ENCODE measurements around the gene FAM89A. TPM values are rescaled to one million over a fixed set of nuclear protein-coding genes. Genes with fewer than 3 reads are reported as not detected.
"Not testable (repeated sequence)": the region's sequence is repeated elsewhere in the genome, so short reads cannot be mapped to it uniquely, and the experiment has no call there.

Gene FAM89A
- total RNA-seq, 4 donors from 2014 or later, result 11.1 to 63.0 (median 23.5) TPM

DNA sequence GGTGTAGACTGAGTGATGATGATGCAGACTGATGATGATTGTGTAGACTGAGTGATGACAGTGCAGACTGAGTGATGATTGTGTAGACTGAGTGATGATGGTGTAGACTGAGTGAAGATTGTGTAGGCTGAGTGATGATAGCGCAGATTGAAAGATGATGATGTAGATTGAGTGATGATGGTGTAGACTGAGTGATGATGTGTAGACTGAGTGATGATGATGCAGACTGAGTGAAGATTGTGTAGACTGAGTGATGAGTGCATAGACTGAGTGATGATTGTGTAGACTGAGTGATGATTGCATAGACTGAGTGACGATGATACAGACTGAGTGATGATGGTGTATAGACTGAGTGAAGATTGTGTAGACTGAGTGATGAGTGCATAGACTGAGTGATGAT is 28.7 kb downstream of the FAM89A start:
- no peaks in the 10 kb centered on the region for H3K4me1 ChIP-seq
- WGBS, 2 donors, result 94 to 95% methylated on average over 2 of the region's 2 CpGs

GRCh38 chr1:231007535-231007934 is 32.5 kb downstream of the FAM89A start:
- not testable (repeated sequence) for H3K36me3 ChIP-seq; H3K27ac ChIP-seq; H3K4me1 ChIP-seq; H3K4me3 ChIP-seq; DNase-seq (ENCODE audit: low spot score in 2 of 2); H3K27me3 ChIP-seq
- 54 to 73% methylated on average over 1 of the region's 1 CpG for WGBS, 2 donors
- H3K9me3 ChIP-seq, result peaks cover 0 to 57% (median 2%) of the 10 kb centered on the region in 4 donors

More for the DNA sequence above, 28.7 kb downstream of the FAM89A start:
- TF ChIP-seq EP300 (IDR thresholded peaks at IDR 0.05), result no peak
- TF ChIP-seq, protein P1, sequence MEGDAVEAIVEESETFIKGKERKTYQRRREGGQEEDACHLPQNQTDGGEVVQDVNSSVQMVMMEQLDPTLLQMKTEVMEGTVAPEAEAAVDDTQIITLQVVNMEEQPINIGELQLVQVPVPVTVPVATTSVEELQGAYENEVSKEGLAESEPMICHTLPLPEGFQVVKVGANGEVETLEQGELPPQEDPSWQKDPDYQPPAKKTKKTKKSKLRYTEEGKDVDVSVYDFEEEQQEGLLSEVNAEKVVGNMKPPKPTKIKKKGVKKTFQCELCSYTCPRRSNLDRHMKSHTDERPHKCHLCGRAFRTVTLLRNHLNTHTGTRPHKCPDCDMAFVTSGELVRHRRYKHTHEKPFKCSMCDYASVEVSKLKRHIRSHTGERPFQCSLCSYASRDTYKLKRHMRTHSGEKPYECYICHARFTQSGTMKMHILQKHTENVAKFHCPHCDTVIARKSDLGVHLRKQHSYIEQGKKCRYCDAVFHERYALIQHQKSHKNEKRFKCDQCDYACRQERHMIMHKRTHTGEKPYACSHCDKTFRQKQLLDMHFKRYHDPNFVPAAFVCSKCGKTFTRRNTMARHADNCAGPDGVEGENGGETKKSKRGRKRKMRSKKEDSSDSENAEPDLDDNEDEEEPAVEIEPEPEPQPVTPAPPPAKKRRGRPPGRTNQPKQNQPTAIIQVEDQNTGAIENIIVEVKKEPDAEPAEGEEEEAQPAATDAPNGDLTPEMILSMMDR (IDR thresholded peaks at IDR 0.05), result no peak
- no peak for TF ChIP-seq POLR2A (IDR thresholded peaks at IDR 0.05)
- Histone ChIP-seq H3K9me3 (peaks cover 0 to 27% (median 2%) of the 10 kb centered on the region in 4 donors), H3K27me3 (no peaks in the 10 kb centered on the region), H3K4me3 (no peak overlapping the region), H3K36me3 (peaks cover 0 to 3% (median 0%) of the 10 kb centered on the region in 3 donors), H3K27ac (no peak overlapping the region)
- DNase-seq (ENCODE audit: low spot score in 2 of 2), result no peak

DNA sequence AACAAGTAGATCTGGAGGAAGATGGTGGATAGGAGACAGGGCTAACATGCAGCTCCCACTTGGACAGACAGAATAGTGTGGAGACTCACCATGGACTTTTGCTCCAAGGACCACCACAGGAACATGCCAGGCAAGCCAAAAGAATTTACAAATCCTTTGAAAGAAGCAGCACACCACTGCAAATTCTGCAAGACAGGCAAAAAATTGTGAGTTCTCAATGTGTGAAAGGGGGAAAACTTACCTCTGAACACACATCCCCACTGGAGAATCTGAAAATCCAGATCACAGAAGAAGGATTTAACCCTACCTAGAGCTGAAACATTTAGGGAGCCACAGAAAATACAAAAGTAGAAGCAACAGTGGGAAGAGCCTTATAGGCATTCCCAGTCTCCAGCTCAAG is 38.2 kb downstream of the FAM89A start:
- TF ChIP-seq, protein P1 (IDR thresholded peaks at IDR 0.05), result no peak
- TF ChIP-seq EP300 (IDR thresholded peaks at IDR 0.05), result no peak
- TF ChIP-seq POLR2A (IDR thresholded peaks at IDR 0.05), result no peak
- Histone ChIP-seq H3K4me1 (no peaks in the 10 kb centered on the region), H3K4me3 (no peak overlapping the region), H3K27me3 (no peaks in the 10 kb centered on the region), H3K9me3 (peaks cover 0 to 39% (median 0%) of the 10 kb centered on the region in 4 donors), H3K27ac (no peak overlapping the region), H3K36me3 (peaks cover 5 to 64% (median 28%) of the 10 kb centered on the region in 3 donors)
- no peak for DNase-seq (ENCODE audit: low spot score in 2 of 2)

DNA sequence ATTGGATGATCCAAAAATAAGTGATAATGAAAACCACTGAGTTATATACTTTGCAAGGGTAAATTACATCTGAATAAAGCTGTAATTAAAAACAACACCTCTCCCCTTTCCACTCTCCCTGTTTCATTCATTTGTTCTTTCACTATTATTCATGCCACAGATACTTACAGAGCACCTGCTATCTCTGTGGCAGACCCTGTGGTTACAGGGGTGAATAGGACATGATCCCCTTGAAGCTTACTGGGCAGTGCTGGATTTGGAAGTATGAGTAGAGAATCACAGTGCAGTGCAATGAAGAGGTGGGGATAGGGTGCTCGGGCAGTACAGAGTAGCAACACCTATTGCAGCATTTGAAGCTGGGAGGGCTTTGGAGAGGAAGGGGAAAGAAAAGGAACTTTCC is 39.4 kb downstream of the FAM89A start:
- Histone ChIP-seq H3K9me3 (peaks cover 0 to 29% (median 0%) of the 10 kb centered on the region in 4 donors), H3K27me3 (no peaks in the 10 kb centered on the region), H3K4me3 (no peak overlapping the region), H3K27ac (no peak overlapping the region), H3K36me3 (peaks cover 5 to 72% (median 28%) of the 10 kb centered on the region in 3 donors), H3K4me1 (no peaks in the 10 kb centered on the region)
- DNase-seq (ENCODE audit: low spot score in 2 of 2), result no peak
- 88 to 93% methylated on average over 1 of the region's 1 CpG for WGBS, 2 donors
- TF ChIP-seq, protein P1 (IDR thresholded peaks at IDR 0.05), result no peak
- TF ChIP-seq EP300 (IDR thresholded peaks at IDR 0.05) (no peak), POLR2A (IDR thresholded peaks at IDR 0.05) (no peak)

DNA sequence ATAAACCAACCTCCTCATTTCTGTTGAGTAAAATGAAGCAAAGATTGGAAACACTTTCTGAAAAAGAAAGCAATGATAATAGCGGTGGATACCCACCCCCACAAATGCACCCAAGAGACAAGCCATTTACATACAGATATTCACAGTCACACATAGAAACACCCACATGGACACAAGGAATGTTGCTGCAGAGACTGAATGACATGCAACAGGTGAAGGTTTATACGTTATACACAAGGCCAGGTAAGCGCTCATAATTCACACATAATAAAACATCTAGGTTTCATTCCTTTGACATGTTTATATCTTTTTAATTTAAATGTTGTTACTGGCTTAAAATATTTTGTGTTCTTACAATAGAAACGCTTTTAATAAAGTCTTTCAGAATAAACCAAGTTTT is 39.9 kb downstream of the FAM89A start:
- Histone ChIP-seq H3K9me3 (peaks cover 0 to 28% (median 0%) of the 10 kb centered on the region in 4 donors), H3K4me1 (no peaks in the 10 kb centered on the region), H3K27ac (no peak overlapping the region), H3K36me3 (peaks cover 5 to 72% (median 28%) of the 10 kb centered on the region in 3 donors), H3K4me3 (no peak overlapping the region), H3K27me3 (no peaks in the 10 kb centered on the region)
- no peak for DNase-seq (ENCODE audit: low spot score in 2 of 2)
- 84 to 90% methylated on average over 4 of the region's 4 CpGs for WGBS, 2 donors
- no peak for TF ChIP-seq POLR2A (IDR thresholded peaks at IDR 0.05)
- no peak for TF ChIP-seq EP300 (IDR thresholded peaks at IDR 0.05)
- TF ChIP-seq, protein P1 (IDR thresholded peaks at IDR 0.05), result no peak

DNA sequence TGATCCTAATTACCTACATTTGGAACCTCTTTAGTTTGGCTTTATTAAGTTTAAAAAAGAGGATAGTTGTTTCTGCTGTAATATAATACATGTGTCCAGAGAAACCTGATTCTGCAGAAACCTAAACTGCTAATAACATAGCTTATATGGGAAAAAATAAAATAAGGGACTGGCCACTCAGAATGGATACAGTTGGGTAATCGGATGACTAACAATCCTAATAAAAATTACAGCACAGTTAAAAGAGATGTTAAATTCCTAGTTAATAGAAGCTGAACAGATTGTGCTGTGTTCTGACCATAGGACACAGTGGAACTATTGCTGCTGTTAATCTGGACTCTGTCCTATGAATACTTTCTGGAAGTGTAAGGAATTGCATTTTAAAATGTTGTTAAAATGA is 45.2 kb downstream of the FAM89A start:
- H3K27me3 ChIP-seq, result no peaks in the 10 kb centered on the region
- 73 to 85% methylated on average over 1 of the region's 1 CpG for WGBS, 2 donors
- no peak for DNase-seq (ENCODE audit: low spot score in 2 of 2)
- no peak for TF ChIP-seq POLR2A (IDR thresholded peaks at IDR 0.05)
- TF ChIP-seq EP300 (IDR thresholded peaks at IDR 0.05), result no peak
- TF ChIP-seq, protein P1 (IDR thresholded peaks at IDR 0.05), result no peak
- H3K36me3 ChIP-seq, result peaks cover 5 to 70% (median 27%) of the 10 kb centered on the region in 3 donors
- no peak overlapping the region for H3K4me3 ChIP-seq
- H3K27ac ChIP-seq, result no peak overlapping the region
- no peaks in the 10 kb centered on the region for H3K4me1 ChIP-seq
- H3K9me3 ChIP-seq, result no peaks in the 10 kb centered on the region

Measured in tibial nerve (tissue), 4 donors.